8988T (cell line): Measurements from ENCODE around the gene GJC2.

Source experiments
- DNase-seq: peaks from one replicate; pipeline ENCODE4 v3.0.0; 2011

GJC2 gene

GRCh38 chr1:228114827-228115226, 34.9 kb upstream of the GJC2 start:
- no peak for DNase-seq

GRCh38 chr1:228117335-228117734, 32.4 kb upstream of the GJC2 start:
- DNase-seq, result no peak

- no peak for DNase-seq
Observed at GRCh38 chr1:228118040-228118439, 31.7 kb upstream of the GJC2 start.

- no peak for DNase-seq
Observed at GRCh38 chr1:228120351-228120750, 29.4 kb upstream of the GJC2 start.

- DNase-seq, result no peak
Observed at GRCh38 chr1:228120857-228121489, 28.8 kb upstream of the GJC2 start.

GRCh38 chr1:228122921-228123441, 26.7 kb upstream of the GJC2 start:
- no peak for DNase-seq

- DNase-seq, result no peak
Observed at GRCh38 chr1:228123505-228123904, 26.2 kb upstream of the GJC2 start.

- no peak for DNase-seq
Observed at GRCh38 chr1:228125185-228125584, 24.5 kb upstream of the GJC2 start.

GRCh38 chr1:228131766-228132165, 18.0 kb upstream of the GJC2 start:
- DNase-seq, result no peak

GRCh38 chr1:228134591-228134990, 15.1 kb upstream of the GJC2 start:
- no peak for DNase-seq

- no peak for DNase-seq
Observed at GRCh38 chr1:228136901-228137300, 12.8 kb upstream of the GJC2 start.

- DNase-seq, result no peak
Observed at GRCh38 chr1:228139406-228139930, 10.3 kb upstream of the GJC2 start.

- DNase-seq, result peak; percentile 95
Observed at GRCh38 chr1:228139931-228140723, 9.6 kb upstream of the GJC2 start, which contains the start of gene GUK1. GUK1 (plus strand) TSS chr1:228140279; CDS start chr1:228140303, 24 bp downstream.

- no peak for DNase-seq
Observed at GRCh38 chr1:228140724-228141225, 9.0 kb upstream of the GJC2 start.

- DNase-seq, result peak; percentile 51
Observed at GRCh38 chr1:228141226-228142044, 8.3 kb upstream of the GJC2 start.

- DNase-seq, result no peak
Observed at GRCh38 chr1:228142155-228142691, 7.5 kb upstream of the GJC2 start.

GRCh38 chr1:228142701-228143136, 7.0 kb upstream of the GJC2 start:
- DNase-seq, result no peak

- DNase-seq, result no peak
Observed at GRCh38 chr1:228143480-228144192, 6.1 kb upstream of the GJC2 start.

GRCh38 chr1:228144193-228144992, 5.3 kb upstream of the GJC2 start:
- no peak for DNase-seq

- DNase-seq, result no peak
Observed at GRCh38 chr1:228144993-228145343, 4.8 kb upstream of the GJC2 start.
